Activated T-helper 1 cell treated with anti-CD3 and anti-CD28 coated beads, Interleukin-2, amount 50 U/mL, for 16 hours (primary cell): ENCODE measurements around the gene CAMK2A.

Experiments
- DNase-seq, 2 donors: peaks; one replicate each; pipeline ENCODE4 v3.0.0-alpha.2; 2020; ENCODE audit warnings: low read depth in 1 of 2, low spot score in 1 of 2

CAMK2A gene

GRCh38 chr5:150316320-150316719 is 26.7 kb upstream of the CAMK2A start:
- no peak for DNase-seq

- no peak for DNase-seq
Observed at GRCh38 chr5:150315245-150315644, 25.7 kb upstream of the CAMK2A start.

- no peak for DNase-seq
Observed at GRCh38 chr5:150313921-150314716, 24.5 kb upstream of the CAMK2A start.

GRCh38 chr5:150313501-150313900 is 23.9 kb upstream of the CAMK2A start:
- no peak for DNase-seq

GRCh38 chr5:150312518-150312917 is 22.9 kb upstream of the CAMK2A start:
- DNase-seq = no peak

- DNase-seq = no peak
Observed at GRCh38 chr5:150311015-150311692, 21.6 kb upstream of the CAMK2A start.

- DNase-seq = no peak
Observed at GRCh38 chr5:150310246-150310645, 20.7 kb upstream of the CAMK2A start.

GRCh38 chr5:150309886-150310239 is 20.3 kb upstream of the CAMK2A start:
- no peak for DNase-seq

GRCh38 chr5:150309101-150309885 is 19.7 kb upstream of the CAMK2A start:
- DNase-seq = no peak

- no peak for DNase-seq
Observed at GRCh38 chr5:150307617-150308426, 18.2 kb upstream of the CAMK2A start.

- DNase-seq = no peak
Observed at GRCh38 chr5:150306775-150307174, 17.2 kb upstream of the CAMK2A start.

- DNase-seq = no peak
Observed at GRCh38 chr5:150305557-150305956, 16.0 kb upstream of the CAMK2A start.

- no peak for DNase-seq
Observed at GRCh38 chr5:150305095-150305494, 15.5 kb upstream of the CAMK2A start.

- no peak for DNase-seq
Observed at GRCh38 chr5:150304481-150305081, 15.0 kb upstream of the CAMK2A start.

GRCh38 chr5:150303660-150304386 is 14.2 kb upstream of the CAMK2A start:
- no peak for DNase-seq

- no peak for DNase-seq
Observed at GRCh38 chr5:150303070-150303615, 13.6 kb upstream of the CAMK2A start.

GRCh38 chr5:150302301-150303069 is 12.9 kb upstream of the CAMK2A start, which contains the start of gene ARSI:
Gene ARSI (minus strand): TSS chr5:150302905. CDS start chr5:150302373, 532 bp downstream.
- no peak for DNase-seq

- DNase-seq = no peak
Observed at GRCh38 chr5:150301901-150302300, 12.3 kb upstream of the CAMK2A start.

GRCh38 chr5:150301170-150301505 is 11.6 kb upstream of the CAMK2A start:
- no peak for DNase-seq
